PC-3 (cell line): Measurements from ENCODE around the gene GEMIN5.

ENCODE experiments used
- EZH2 ChIP-seq: fragments of 300-600 bp; sonication (generic); IDR thresholded peaks from one replicate; pipeline ENCODE4 v1.6.1; 2017; ENCODE audit warnings: antibody characterized with exemption, mild to moderate bottlenecking, low read length; ENCODE audit not compliant: unreplicated experiment
- EZH2phosphoT487 ChIP-seq: fragments of 300-600 bp; sonication (generic); IDR thresholded peaks from 2 replicates; pipeline ENCODE4 v1.6.1; 2018; ENCODE audit warnings: mild to moderate bottlenecking, antibody characterized with exemption, low read length, borderline replicate concordance
- TF ChIP-seq, protein P1 (sequence below): fragments of 300-600 bp; sonication (generic); conservative IDR thresholded peaks from 2 replicates; pipeline ENCODE4 v1.5.1; 2017; ENCODE audit warnings: antibody characterized with exemption, low read depth, mild to moderate bottlenecking, low read length

GRCh38 chr5:154895606-154896561 lies 42.1 kb downstream of the GEMIN5 start:
- TF ChIP-seq, protein P1, sequence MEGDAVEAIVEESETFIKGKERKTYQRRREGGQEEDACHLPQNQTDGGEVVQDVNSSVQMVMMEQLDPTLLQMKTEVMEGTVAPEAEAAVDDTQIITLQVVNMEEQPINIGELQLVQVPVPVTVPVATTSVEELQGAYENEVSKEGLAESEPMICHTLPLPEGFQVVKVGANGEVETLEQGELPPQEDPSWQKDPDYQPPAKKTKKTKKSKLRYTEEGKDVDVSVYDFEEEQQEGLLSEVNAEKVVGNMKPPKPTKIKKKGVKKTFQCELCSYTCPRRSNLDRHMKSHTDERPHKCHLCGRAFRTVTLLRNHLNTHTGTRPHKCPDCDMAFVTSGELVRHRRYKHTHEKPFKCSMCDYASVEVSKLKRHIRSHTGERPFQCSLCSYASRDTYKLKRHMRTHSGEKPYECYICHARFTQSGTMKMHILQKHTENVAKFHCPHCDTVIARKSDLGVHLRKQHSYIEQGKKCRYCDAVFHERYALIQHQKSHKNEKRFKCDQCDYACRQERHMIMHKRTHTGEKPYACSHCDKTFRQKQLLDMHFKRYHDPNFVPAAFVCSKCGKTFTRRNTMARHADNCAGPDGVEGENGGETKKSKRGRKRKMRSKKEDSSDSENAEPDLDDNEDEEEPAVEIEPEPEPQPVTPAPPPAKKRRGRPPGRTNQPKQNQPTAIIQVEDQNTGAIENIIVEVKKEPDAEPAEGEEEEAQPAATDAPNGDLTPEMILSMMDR: no peak
- no peak for TF ChIP-seq EZH2
- TF ChIP-seq EZH2phosphoT487: no peak
